ENCODE results near the gene GOLGA6A.

Gene GOLGA6A

GRCh38 chr15:74052271-74053260 lies 29.8 kb downstream of the GOLGA6A start:
- peak; percentile 11 for DNase-seq

- DNase-seq = no peak
Observed at GRCh38 chr15:74050556-74051234, 31.7 kb downstream of the GOLGA6A start.

GRCh38 chr15:74050127-74050526 lies 32.2 kb downstream of the GOLGA6A start:
- no peak for DNase-seq

GRCh38 chr15:74046275-74046674 lies 36.1 kb downstream of the GOLGA6A start:
- no peak for DNase-seq

GRCh38 chr15:74045636-74046274 lies 36.6 kb downstream of the GOLGA6A start:
- no peak for DNase-seq

GRCh38 chr15:74045184-74045583 lies 37.2 kb downstream of the GOLGA6A start:
- no peak for DNase-seq

GRCh38 chr15:74044267-74045110 lies 37.9 kb downstream of the GOLGA6A start:
- no peak for DNase-seq

- DNase-seq = no peak
Observed at GRCh38 chr15:74043425-74044266, 38.7 kb downstream of the GOLGA6A start.

- no peak for DNase-seq
Observed at GRCh38 chr15:74042603-74043424, 39.5 kb downstream of the GOLGA6A start.

GRCh38 chr15:74041777-74042435 lies 40.4 kb downstream of the GOLGA6A start:
- no peak for DNase-seq

GRCh38 chr15:74041311-74041756 lies 41.0 kb downstream of the GOLGA6A start:
- no peak for DNase-seq

GRCh38 chr15:74040109-74040850 lies 42.1 kb downstream of the GOLGA6A start:
- no peak for DNase-seq

GRCh38 chr15:74039656-74040010 lies 42.7 kb downstream of the GOLGA6A start:
- no peak for DNase-seq

- no peak for DNase-seq
Observed at GRCh38 chr15:74038707-74039655, 43.4 kb downstream of the GOLGA6A start.

- no peak for DNase-seq
Observed at GRCh38 chr15:74037171-74038117, 44.9 kb downstream of the GOLGA6A start.

- no peak for DNase-seq
Observed at GRCh38 chr15:74036271-74037170, 45.8 kb downstream of the GOLGA6A start.
